ENCODE data around the gene HOXC10.

GRCh38 chr12:54004841-54005530 lies 20.0 kb downstream of the HOXC10 start:
- TF ChIP-seq EZH2 (IDR thresholded peaks at IDR 0.05; ENCODE audit: low read depth, low read length, severe bottlenecking), result peak; percentile 93
- TF ChIP-seq CTCF (IDR thresholded peaks at IDR 0.05; ENCODE audit: control extremely low read depth in 1 of 3, insufficient read depth in 1 of 3, low read depth in 1 of 3, low read length in 3 of 3), result no peak
- TF ChIP-seq HDAC6 (IDR thresholded peaks at IDR 0.05; ENCODE audit: low read depth, low read length), result no peak
- TF ChIP-seq GABPA (IDR thresholded peaks at IDR 0.05; ENCODE audit: borderline replicate concordance, insufficient read depth, low read length), result no peak
- TF ChIP-seq MAX (IDR thresholded peaks at IDR 0.05), result no peak
- TF ChIP-seq ZNF274 (IDR thresholded peaks at IDR 0.05; ENCODE audit: borderline replicate concordance, extremely low read depth, low read length), result no peak
- no peak for TF ChIP-seq ATF3 (IDR thresholded peaks at IDR 0.05; ENCODE audit: insufficient read depth, low read depth, low read length)
- TF ChIP-seq GTF2F1 (IDR thresholded peaks at IDR 0.05; ENCODE audit: borderline replicate concordance, low read depth, low read length), result no peak
- TF ChIP-seq SIN3A (conservative IDR thresholded peaks at IDR 0.05 in 1 of 2, IDR thresholded peaks at IDR 0.05 in 1 of 2; ENCODE audit: low read depth in 1 of 2, low read length in 2 of 2), result no peak
- no peak for TF ChIP-seq JUND (IDR thresholded peaks at IDR 0.05; ENCODE audit: low read length)
- TF ChIP-seq POLR2A (IDR thresholded peaks at IDR 0.05; ENCODE audit: control extremely low read depth in 1 of 2, low read depth in 2 of 2, low read length in 2 of 2), result no peak
- TF ChIP-seq BCL11A (IDR thresholded peaks at IDR 0.05; ENCODE audit: low read depth in 2 of 2, low read length in 2 of 2), result no peak
